NCI-H2227 treated with DMSO at 0.1 percent for 48 hours (cell line): Measurements from ENCODE around the gene CPO.
"Not testable (repeated sequence)": the region's sequence is repeated elsewhere in the genome, so short reads cannot be mapped to it uniquely, and the experiment has no call there.

Experiments used
- DNase-seq: peaks from one replicate; lab custom pipeline; 2025; lab: John Stamatoyannopoulos, UW

Gene CPO, protein sequence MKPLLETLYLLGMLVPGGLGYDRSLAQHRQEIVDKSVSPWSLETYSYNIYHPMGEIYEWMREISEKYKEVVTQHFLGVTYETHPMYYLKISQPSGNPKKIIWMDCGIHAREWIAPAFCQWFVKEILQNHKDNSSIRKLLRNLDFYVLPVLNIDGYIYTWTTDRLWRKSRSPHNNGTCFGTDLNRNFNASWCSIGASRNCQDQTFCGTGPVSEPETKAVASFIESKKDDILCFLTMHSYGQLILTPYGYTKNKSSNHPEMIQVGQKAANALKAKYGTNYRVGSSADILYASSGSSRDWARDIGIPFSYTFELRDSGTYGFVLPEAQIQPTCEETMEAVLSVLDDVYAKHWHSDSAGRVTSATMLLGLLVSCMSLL

DNA sequence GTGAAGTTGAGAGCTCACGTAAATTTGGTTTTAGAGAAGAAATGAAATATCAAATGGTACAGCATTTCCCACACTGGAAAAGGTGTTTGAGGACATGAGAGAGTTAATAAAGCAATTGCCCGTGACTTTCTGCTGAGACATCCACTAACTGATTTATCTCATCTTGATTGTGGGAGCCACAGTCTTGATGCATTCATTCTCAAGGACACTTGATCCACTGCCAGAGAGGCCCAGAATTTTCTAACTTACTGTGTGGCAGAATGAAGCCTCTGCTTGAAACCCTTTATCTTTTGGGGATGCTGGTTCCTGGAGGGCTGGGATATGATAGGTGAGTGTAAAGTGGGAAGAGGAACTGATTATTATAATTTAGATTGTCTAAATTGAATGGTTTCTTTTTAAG, at the start of gene CPO:
CPO (plus strand) TSS at position 179 of the 400 bp plus-strand sequence; CDS start at position 261, 82 bp downstream.
- no peak for DNase-seq

DNA sequence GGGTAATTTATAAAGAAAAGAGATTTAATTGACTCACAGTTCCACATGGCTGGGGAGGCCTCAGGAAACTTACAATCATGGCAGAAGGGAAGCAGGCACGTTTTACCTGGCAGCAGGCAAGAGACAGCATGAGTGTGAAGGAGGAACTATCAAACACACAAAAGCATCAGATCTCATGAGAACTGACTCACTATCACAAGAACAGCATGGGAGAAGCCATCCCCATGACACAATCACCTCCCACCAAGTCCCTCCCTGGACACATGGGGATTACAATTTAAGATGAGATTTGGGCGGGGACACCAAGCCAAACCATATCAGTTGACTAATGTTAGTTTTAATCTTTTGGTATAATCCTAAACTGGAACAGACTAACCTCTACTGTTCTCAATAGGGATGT, 49.1 kb upstream of the CPO start:
- DNase-seq = no peak

DNA sequence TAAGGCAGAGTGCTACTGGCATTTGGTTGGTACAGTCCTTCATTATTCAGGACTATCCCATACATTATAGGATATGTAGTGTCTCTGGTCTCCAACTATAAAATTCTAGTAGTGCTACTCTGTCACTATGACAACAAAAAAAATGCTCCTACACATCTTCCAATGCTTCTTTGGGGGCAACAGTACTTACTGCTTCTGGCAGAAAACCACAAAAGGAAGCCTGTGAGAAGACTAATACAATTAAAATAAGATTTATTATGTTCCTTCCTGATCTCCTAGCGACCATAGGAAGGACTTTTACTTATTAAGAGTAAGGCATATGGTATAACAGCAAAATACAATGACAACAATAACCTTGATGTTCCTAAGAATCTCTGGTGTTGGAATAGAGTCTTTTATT, 48.4 kb upstream of the CPO start:
- DNase-seq = no peak

DNA sequence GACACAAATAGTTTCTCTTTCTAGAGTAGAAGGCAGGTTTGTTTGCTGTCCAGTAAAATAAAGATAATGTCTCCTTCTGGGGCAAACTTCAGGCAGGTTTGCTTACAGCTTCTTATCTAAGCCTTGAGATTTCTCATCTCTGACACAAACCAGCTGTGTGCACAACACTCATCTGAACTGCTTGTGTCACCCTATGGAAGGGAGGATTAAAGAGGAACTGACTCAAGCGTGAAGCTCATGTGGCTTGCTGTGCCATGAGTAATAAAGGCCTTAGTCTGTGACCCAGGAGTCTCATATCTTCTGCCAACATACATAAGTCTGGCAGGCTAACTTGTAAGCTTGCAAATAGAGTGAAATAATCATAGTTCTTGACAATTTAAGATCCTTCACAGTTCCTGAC, 24.2 kb upstream of the CPO start:
- no peak for DNase-seq

DNA sequence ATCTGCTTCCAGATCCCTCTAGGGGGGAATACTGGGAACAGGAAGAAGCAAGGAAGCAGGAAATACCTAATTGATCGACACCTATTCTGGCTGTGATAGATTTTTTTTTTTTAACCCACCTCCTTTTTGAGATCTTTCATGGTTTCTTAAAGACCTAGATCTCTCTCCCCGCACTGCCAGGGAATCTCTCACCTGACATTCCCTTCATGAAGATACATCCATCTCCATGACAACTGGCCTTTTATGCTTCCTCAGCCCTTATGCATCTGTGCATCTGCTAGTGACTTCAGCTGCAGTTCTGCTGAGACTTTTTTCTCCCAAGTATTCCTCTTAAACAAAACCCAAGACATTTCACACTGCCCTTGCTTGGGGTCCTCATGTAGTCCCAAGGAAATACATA, 21.1 kb upstream of the CPO start:
- DNase-seq = peak; percentile 13

DNA sequence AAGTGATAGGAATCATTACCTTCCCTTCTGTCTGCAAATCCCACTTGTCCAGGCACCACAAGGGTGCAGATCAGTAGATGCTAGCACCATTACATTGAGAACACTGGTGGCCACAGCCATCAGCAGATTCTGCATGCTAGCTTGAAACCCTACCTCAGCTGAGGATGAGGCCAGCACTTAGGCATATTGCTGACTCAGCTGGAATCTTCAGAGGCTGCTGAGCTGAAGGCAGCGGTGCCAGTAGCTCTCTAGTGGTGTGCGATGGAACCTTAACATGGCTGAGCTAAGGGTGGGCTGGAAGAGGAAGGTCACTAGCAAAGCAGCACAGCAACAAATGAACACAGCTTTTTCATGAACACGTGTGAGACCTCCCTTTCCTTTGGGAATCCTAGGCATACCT, 19.0 kb upstream of the CPO start:
- no peak for DNase-seq

DNA sequence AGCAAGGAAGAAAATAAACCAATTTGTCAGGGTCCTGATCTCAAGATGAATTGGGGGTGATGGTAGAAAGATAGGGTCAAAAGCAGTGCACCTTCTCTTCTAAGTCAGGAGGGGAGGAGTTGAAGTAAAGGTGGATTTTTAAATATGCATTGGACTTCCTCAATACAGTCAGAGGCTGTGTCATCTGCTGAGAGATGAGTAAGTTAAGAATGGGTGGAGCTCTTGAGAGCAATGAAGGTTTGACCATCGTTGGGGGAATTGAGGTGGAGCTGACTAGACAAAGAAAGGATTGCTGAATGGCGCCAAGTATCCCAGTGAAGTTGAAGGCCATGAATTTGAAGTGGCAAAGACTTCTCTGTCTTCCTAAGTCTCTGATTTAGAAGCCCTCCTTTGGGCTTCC, 18.4 kb upstream of the CPO start:
- DNase-seq = no peak

DNA sequence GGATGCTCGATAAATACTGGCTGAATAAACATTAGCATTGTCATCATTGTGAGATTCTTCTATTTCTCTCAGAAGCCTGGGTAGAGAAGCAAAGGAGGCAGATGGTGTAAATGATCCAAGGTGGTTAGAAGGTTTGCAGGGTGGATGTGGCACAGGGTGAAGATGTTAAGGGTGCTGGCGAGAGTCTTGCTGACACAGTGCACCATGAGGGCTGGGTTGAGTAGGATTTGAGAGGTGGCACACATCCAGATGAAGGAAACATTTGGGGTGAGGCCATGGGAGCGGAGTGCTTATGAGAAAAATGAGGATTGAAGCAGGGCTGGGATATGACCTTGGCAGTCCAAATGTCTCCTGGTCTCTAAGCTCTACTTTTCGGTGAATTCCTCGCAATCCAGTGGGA, 17.8 kb upstream of the CPO start:
- no peak for DNase-seq

DNA sequence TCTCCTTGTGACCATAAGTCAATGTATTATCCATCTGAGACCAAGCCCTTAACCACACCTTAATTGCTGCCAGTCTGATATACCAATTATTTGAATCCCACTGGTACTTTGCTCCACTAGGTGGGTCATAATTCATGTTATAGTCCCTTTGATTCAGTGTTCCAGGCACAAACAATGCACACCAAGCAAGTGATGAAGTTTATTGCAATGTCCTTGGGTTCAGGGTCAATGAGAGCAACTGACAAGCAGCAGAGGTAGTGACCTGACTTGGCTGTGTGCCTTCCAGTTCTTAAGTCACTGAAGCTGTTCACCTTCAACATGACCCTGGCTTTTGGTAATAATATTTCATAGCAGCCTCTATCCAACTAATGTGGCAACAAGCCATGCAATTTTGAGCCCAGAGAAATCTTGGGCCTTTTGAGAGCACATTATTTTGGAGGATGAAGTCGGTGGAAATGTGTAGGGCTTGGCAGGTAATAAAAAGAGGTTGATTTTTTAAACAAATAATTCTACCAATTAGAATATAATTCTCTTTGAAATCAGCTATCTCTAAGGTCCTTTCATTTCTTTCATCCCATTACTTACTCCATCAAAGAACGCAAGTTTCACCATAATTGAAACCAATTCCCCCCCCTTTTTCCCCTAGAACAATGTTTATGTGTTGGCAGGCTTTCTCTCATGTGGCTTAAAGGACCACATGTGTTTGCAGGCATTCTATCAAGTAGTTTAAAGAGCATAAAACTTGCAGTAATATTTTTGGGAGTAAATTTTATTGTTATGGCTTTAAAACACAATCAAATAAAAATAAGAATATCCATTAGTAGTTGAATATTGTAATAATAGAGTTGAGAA, 3.1 kb upstream of the CPO start:
- DNase-seq = no peak

DNA sequence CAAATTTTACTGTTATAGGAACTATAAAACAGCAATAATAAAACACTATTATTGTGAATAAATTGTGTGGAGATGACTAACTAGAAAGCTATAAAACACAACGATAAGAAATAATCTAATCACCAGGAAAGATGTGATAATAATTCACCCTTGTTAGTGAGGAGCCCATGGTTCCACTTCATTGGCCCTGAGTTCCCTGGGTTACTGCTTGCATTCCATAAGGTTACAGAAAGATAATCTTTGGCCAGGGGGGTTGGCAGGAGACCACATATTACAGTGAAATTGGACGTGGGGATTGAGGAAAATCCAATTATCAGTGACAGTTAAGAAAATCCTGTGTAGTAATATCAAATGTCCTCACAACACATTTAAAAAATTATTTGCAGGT, 2.5 kb upstream of the CPO start:
- no peak for DNase-seq

DNA sequence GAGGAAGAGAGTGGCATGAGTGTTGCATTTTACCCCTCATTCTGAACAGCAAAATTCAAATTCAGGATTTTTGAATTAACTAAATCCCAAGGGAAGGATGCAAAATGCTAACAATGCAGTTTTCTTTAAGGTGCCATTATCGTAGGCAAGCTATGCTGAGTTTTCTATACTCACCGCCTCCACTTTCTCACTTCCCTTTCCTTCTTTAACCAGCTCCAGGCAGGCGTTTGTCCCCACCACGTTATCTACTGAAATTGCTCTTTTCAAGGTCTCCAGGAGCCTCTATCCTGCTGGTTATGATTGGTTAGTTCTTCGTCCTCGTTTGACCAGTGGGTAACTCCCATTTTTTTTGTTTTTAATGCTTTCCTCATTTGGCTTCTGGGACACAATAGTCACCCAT, 1.8 kb upstream of the CPO start:
- DNase-seq = no peak

DNA sequence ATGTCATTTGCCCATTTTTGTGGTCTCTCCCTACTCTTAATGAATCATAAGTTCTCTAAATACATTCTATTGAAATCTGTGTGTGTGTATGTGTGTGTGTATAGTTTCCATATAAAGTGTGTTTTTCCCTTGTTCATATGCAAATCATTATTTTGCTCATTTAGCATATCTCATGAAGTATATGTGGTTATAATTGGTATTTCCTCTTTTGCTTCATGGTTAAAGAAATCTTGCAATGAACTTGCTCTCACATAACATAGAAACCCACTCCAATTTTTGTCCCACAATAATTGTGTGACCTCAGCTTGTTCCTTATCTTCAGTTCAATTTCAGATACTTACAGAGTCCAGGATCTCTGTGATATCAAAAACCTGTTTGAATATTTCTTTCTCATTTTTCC, 1.2 kb downstream of the CPO start:
- no peak for DNase-seq

DNA sequence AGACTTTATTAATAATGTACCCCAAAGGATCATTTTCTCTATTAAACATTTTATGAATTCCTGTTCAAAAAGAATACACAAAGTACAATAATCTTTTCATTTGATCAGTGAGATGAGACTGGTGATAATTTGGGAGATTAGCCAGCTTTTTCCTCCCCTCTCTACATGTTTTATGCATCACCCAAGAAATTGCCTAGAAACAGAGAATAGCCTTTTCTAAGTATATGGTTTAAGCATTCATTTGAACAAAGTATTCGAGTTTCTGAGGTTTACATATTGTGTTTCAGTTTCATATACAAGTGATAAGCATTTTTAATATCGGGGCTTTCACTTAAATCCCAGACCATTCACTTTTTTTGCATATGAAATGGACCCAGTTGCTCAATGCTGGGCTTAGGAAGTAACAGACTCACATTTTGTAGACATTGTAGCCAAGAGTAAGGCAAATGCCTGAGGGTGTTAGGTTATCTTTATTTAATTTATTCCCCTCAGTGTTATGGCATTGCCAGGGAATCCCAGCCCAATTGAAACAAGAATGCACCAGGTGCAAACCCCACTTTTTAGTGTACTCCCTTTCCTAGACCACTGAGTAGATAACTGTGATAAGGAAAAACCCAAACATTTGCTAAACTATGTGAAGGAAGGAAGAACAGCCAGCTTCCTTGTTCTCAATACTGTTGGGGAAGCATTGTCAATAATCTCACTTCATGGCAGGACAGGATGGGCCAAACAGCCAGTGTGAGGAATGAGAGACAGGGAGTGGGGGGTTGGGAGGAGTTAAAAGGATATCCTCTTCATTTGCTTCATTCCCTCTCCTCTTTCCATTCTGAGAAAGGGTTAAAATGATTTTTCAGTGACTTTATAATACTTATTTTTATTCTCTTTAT, 3.5 kb downstream of the CPO start:
- DNase-seq = no peak

DNA sequence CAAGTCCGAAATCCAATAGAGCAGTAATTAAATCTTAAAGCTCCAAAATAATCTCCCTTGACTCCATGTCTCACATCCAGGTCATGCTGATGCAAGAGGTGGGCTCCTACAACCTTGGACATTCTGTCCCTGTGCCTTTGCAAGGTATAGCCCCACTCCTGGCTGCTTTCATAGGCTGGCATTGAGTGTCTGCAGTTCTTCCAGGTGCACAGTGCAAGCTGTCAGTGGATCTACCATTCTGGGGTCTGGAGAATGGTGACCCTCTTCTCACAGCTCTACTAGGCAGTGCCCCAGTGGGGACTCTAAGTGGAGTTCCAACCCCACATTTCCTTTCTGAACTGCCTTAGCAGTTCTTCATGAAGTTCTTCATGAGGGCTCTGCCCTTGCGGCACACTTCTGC, 14.1 kb downstream of the CPO start:
- DNase-seq = not testable (repeated sequence)

DNA sequence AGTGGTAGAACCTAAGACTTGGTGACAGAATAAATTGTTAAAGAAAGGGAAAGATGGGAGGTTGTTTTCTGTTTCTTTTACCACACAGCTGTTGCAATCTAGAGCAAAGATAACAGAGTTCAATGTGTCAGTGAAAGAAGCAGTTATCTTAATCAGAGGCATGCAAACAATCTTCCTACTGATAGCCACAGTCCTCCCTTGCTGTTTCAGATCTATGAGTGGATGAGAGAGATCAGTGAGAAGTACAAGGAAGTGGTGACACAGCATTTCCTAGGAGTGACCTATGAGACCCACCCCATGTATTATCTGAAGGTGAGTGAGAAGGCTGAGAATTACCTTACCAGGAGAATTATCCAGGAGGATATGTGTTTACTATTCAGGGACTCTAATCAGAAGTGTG, 15.9 kb downstream of the CPO start:
- DNase-seq = no peak

DNA sequence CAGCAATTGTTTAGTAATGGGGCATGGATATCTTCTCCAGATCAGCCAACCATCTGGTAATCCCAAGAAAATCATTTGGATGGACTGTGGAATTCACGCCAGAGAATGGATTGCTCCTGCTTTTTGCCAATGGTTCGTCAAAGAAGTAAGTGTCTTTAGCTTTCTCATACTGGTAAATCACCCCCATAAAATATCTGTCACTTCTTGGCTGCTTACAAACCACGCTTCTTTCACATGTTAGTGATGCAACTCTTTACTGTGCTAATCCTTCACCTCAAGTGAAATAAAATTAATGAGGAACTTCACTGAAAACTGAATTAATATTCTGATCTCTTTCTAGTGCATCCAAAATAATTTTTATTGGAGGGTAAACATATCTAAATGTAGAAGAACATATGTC, 18.9 kb downstream of the CPO start:
- DNase-seq = no peak

DNA sequence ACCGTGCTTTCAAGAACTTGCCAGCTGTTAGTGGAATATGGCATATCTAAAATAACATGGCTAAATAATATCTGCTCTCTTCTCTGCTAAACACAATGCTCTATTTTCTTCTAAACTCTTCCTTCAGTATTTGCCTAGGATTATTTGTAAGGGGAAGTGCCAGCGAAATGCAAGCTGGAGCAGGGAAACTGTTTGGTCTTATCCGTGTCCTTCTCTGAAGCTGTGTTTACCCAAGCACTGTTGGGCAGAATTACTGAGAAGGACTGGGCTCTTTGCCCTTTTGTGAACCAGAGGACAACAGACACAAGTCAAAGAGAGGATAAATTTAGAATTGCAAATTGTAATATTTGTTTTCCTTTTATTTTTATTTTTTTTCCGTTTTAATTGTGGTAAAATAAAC, 23.6 kb downstream of the CPO start:
- peak; percentile 24 for DNase-seq

DNA sequence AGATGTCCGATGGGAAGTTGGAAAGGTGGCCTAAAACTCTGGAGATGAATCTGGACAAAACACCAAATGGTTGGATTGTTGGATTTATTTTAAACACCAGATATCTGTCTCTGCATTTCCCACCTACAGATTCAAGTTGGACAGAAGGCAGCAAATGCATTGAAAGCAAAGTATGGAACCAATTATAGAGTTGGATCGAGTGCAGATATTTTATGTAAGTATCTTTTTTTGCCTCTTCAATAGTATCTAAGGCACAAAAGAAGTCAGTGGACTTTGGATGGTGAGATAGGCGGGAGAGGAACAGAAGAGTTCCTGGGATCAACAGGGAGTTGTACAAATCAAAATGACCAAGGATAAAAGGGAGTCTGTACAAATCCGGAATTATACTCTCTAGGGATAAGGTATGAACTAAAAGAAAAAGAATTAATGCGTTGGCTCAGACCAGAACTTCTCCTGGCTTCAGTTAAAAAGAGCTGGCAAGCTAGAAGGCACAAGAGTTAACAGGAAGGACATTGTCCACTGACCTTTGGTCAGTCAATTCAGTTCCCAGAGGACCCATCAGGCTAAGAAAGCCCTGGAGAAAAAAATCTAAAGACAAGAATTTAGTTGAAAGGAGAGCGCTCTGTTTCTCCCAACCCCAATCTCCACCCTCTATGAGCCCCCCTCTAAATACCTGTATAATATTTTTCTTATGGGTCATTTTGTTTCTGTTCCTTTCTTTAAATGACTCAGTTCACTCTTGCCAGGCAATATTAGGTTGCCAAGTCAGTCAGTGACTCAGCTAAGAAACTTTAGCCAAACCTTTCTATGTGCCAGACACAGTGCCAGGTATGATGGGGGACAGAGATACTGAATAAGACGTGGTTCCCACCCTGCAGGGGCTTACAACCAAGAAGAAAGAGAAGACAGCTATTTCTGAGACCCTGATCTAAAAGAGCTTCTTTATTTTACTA, 29.1 kb downstream of the CPO start:
- DNase-seq = no peak

DNA sequence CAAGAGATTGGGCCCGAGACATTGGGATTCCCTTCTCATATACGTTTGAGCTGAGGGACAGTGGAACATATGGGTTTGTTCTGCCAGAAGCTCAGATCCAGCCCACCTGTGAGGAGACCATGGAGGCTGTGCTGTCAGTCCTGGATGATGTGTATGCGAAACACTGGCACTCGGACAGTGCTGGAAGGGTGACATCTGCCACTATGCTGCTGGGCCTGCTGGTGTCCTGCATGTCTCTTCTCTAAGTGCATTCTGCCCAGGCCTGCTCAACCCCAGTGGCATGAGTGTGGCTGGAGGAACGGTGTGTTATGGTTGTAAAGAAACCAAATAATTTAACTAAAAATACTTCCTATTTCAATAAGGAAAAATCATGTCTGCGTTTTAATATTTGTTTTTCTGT, 29.9 kb downstream of the CPO start:
- DNase-seq = no peak

DNA sequence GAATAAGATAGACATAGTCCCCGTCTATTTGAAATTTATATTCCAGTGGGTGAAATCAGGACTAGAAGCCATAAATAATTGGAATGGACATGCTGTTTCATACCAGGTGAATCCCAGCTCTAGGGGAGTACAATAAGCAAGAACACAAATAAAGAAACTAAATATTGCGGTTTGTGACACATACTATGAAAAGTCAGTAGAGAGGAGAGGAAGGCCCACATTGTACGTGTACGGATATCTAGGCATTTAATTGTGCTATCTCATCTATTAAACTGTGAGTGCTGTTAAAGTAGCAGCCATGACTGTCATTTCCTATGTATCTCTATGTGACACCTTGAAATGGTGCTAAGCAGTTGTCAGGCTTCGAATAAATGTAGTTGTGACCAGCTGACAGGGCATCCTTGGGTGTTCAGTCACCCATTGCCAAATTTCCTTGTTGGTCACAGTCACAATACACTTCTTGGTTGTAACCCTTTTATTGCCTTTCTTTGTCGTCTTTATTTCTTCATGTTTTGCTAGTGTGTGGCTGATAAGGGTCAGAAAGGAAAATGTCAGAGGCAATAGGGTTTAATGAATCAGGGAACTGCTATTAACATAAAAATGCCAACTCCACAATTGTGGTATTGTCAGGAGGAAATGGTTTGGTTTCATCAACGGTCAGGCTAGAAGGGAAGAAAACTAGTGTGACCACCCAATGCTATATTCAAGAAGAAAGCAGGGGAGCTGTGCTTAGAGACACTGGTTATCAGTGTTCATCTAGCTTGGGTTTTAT, 31.5 kb downstream of the CPO start:
- no peak for DNase-seq

DNA sequence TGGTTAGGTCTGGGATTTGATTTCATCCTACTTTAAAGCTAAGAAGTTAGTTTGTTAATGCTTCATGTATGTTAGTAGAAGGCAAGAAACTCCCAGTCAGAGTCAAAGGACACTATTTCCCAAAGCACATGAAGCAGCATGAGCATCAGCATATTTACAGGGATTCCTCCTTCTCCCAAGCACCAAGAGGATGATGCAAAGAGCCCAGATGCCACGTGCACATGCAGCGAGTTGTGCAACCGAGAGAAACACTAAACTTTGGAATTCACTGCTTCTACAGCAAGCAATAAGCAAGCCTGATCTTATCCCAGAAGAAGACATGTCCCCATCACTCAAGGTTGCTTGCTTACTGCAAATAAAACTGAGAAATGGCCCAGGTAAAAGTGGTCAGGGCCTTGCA, 32.5 kb downstream of the CPO start:
- DNase-seq = no peak
